ENCODE measurements around the gene KCNH1. TPM values are rescaled to one million over a fixed set of nuclear protein-coding genes. Genes with fewer than 3 reads are reported as not detected.

Gene KCNH1
- total and polyA plus RNA-seq, 9 of the 15 experiments (the other 6 are each of a cell fraction or from before 2014, with no cell fraction given), result not detected

DNA sequence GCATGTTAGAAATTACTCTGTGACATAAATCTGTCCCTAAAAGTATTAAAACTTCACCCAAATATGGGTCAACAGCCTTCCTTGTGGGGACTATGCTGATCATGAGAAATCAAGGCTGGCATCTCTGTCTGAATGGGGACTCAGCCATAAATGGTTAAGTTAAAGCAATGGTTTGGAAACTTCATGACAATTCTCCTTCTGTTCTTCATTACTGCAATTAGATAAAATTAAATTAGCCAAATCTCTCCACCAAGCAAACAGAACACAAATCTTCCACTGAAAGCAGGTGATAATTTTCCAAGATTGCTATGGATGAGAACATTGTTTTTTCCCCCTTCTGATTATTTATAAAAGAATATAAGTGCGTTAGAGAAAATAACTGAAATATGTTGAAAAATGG, 346.1 kb downstream of the KCNH1 start (continued):
- TF ChIP-seq NR1H2 (CRISPR knock-in tag; IDR thresholded peaks at IDR 0.05) (no peak), ZZZ3 (IDR thresholded peaks at IDR 0.05) (no peak)

- TF ChIP-seq ATF3 (IDR thresholded peaks at IDR 0.05) (no peak), ATF3 (CRISPR knock-in tag; conservative IDR thresholded peaks at IDR 0.05) (no peak), FOXM1 (IDR thresholded peaks at IDR 0.05; ENCODE audit: low read depth) (no peak), FOXM1 (CRISPR knock-in tag; IDR thresholded peaks at IDR 0.05; ENCODE audit: low read depth) (no peak), ZNF197 (CRISPR knock-in tag; IDR thresholded peaks at IDR 0.05; ENCODE audit: low read depth) (no peak)
- Histone ChIP-seq H3K79me2 (ENCODE audit: control insufficient read depth, insufficient read depth, low read length) (no peaks in the 10 kb centered on the region), H3K9me1 (ENCODE audit: control insufficient read depth, insufficient read depth, low read length) (no peaks in the 10 kb centered on the region), H3K27ac (ENCODE audit: extremely low read depth, low read depth, low read length) (no peak overlapping the region), H3K4me3 (no peak overlapping the region), H2AFZ (ENCODE audit: low read depth, low read length) (no peak overlapping the region), H3K9ac (ENCODE audit: insufficient read depth in 1 of 2, low read depth in 2 of 2, low read length in 2 of 2) (no peak overlapping the region), H3K36me3 (ENCODE audit: control insufficient read depth, insufficient read depth, low read length) (no peaks in the 10 kb centered on the region), H3K27me3 (ENCODE audit: control insufficient read depth in 2 of 2, insufficient read depth in 2 of 2, low read length in 2 of 2) (no peaks in the 10 kb centered on the region; a peak in 1 of 5 replicates), H3K4me1 (replicated peaks in 1 of 2; ENCODE audit: control insufficient read depth in 2 of 2, insufficient read depth in 2 of 2, low read length in 2 of 2) (no peaks in the 10 kb centered on the region), H3K9me3 (replicated peaks; ENCODE audit: control insufficient read depth, insufficient read depth, low read depth, low read length) (no peaks in the 10 kb centered on the region), H4K20me1 (replicated peaks; ENCODE audit: control insufficient read depth, insufficient read depth, low read length) (no peaks in the 10 kb centered on the region; the same call in 1 of the 2 replicates), H3K4me2 (ENCODE audit: insufficient read depth, low read length) (no peak overlapping the region)
- ATAC-seq (no peak), DNase-seq (ENCODE audit: extremely low read depth in 1 of 4, low spot score in 3 of 4) (no peak), FAIRE-seq (no peak)
- intact Hi-C loops (cut with micrococcal nuclease) (no loop called here), in situ Hi-C loops (cut with MboI) (no loop called here)
- 0% methylated on average over 1 of the region's 1 CpG for WGBS (ENCODE audit: insufficient coverage, low coverage, missing lambda C conversion rate)
- POLR2A ChIA-PET, result no interaction called here
- CTCF ChIA-PET (ENCODE audit: low intra/inter-chr PET ratio), result no interaction called here
- BruUV-seq (replicated peaks), result no TSS peak
These were observed 347.4 kb downstream of the KCNH1 start for GRCh38 chr1:210786546-210786945.
